GM23338 (cell line): ENCODE results near the gene AP4M1. TPM values are rescaled to one million over a fixed set of nuclear protein-coding genes. Genes with fewer than 3 reads are reported as not detected.

Source experiments
- ATAC-seq: fragments of 200-7000 bp; cut with Tn5 transposase; 3 replicates; pipeline ENCODE4 v1.9.1; 2020
- DNase-seq: peaks from one replicate; pipeline ENCODE4 v3.0.0-alpha.2; 2015; ENCODE audit warnings: low spot score
- H2AFZ ChIP-seq: fragments of 200-600 bp; sonication (generic); 2 replicates; pipeline ENCODE4 v1.8.0; 2016; ENCODE audit warnings: antibody characterized with exemption, mild to moderate bottlenecking, moderate library complexity
- H3F3A ChIP-seq: fragments of 200-600 bp; sonication (generic); replicated peaks from 2 replicates; pipeline ENCODE4 v1.8.0; 2017; ENCODE audit warnings: antibody characterized with exemption, mixed run types, low read depth
- H3K27ac ChIP-seq: fragments of 200-600 bp; sonication (generic); 2 replicates; pipeline ENCODE4 v1.6.1; 2016; ENCODE audit warnings: low read depth
- H3K27me3 ChIP-seq: fragments of 200-600 bp; sonication (generic); 2 replicates; pipeline ENCODE4 v1.8.0; 2016; ENCODE audit warnings: mild to moderate bottlenecking, mixed run types, moderate library complexity; ENCODE audit not compliant: insufficient read depth
- H3K36me3 ChIP-seq: fragments of 200-600 bp; sonication (generic); 2 replicates; pipeline ENCODE4 v1.8.0; 2016; ENCODE audit warnings: mild to moderate bottlenecking; ENCODE audit not compliant: insufficient read depth
- H3K4me1 ChIP-seq: fragments of 200-600 bp; sonication (generic); 2 replicates; pipeline ENCODE4 v1.8.0; 2016; ENCODE audit warnings: mild to moderate bottlenecking, moderate library complexity; ENCODE audit not compliant: insufficient read depth
- H3K4me2 ChIP-seq: fragments of 200-600 bp; sonication (generic); 2 replicates; pipeline ENCODE4 v1.7.1; 2017; ENCODE audit warnings: mixed run types
- H3K4me3 ChIP-seq: fragments of 200-600 bp; sonication (generic); 2 replicates; pipeline ENCODE4 v1.6.1; 2016; ENCODE audit warnings: mixed run types
- H3K79me2 ChIP-seq: fragments of 200-600 bp; sonication (generic); replicated peaks from 2 replicates; pipeline ENCODE4 v1.8.0; 2017; ENCODE audit warnings: mild to moderate bottlenecking; ENCODE audit not compliant: insufficient read depth
- H3K9me2 ChIP-seq: fragments of 200-600 bp; sonication (generic); 2 replicates; pipeline ENCODE4 v1.8.0; 2017; ENCODE audit not compliant: insufficient read depth
- H4K20me1 ChIP-seq: fragments of 200-600 bp; sonication (generic); replicated peaks from 2 replicates; pipeline ENCODE4 v1.8.0; 2017; ENCODE audit warnings: mild to moderate bottlenecking; ENCODE audit not compliant: insufficient read depth
- H3K27ac Mint-ChIP-seq: 2 replicates; pipeline ENCODE4 v1.8.0; 2020; ENCODE audit warnings: inconsistent platforms, mild to moderate bottlenecking, moderate library complexity, mixed read lengths
- H3K27me3 Mint-ChIP-seq: 3 replicates; pipeline ENCODE4 v1.8.0; 2022; ENCODE audit warnings: low read depth, mild to moderate bottlenecking, moderate library complexity, mixed read lengths, inconsistent platforms; ENCODE audit not compliant: insufficient read depth, poor library complexity
- H3K36me3 Mint-ChIP-seq: 3 replicates; pipeline ENCODE4 v1.8.0; 2021; ENCODE audit warnings: low read depth, mild to moderate bottlenecking, inconsistent platforms, moderate library complexity, mixed read lengths
- H3K4me1 Mint-ChIP-seq: 3 replicates; pipeline ENCODE4 v1.8.0; 2020; ENCODE audit warnings: mild to moderate bottlenecking, inconsistent platforms, mixed read lengths
- H3K4me3 Mint-ChIP-seq: 3 replicates; pipeline ENCODE4 v1.8.0; 2021; ENCODE audit warnings: moderate library complexity, mild to moderate bottlenecking, inconsistent platforms, mixed read lengths
- H3K9me3 Mint-ChIP-seq: 3 replicates; pipeline ENCODE4 v1.8.0; 2020; ENCODE audit warnings: moderate library complexity, mild to moderate bottlenecking, inconsistent platforms, mixed read lengths
- CREB1 ChIP-seq: fragments of 250-450 bp; sonication (Bioruptor Pico); IDR thresholded peaks from 2 replicates; pipeline ENCODE4 v1.5.0; 2020; ENCODE audit warnings: low read depth, mild to moderate bottlenecking, moderate library complexity
- EZH2 ChIP-seq: fragments of 200-600 bp; sonication (generic); IDR thresholded peaks from one replicate; pipeline ENCODE4 v1.8.0; 2017; ENCODE audit warnings: antibody characterized with exemption, mild to moderate bottlenecking, low read depth; ENCODE audit not compliant: unreplicated experiment
- JUNB ChIP-seq: IDR thresholded peaks from one replicate; pipeline ENCODE4 v1.6.1; 2016; ENCODE audit warnings: antibody characterized with exemption; ENCODE audit not compliant: unreplicated experiment
- NANOG ChIP-seq: IDR thresholded peaks from 2 replicates; pipeline ENCODE4 v1.6.1; 2016; ENCODE audit warnings: antibody characterized with exemption, borderline replicate concordance
- POLR2AphosphoS5 ChIP-seq: IDR thresholded peaks from 2 replicates; pipeline ENCODE4 v1.6.1; 2016; ENCODE audit warnings: antibody characterized with exemption, low read depth
- STAT1 ChIP-seq: IDR thresholded peaks from one replicate; pipeline ENCODE4 v1.6.1; 2016; ENCODE audit warnings: antibody characterized with exemption; ENCODE audit not compliant: unreplicated experiment
- ZNF114 ChIP-seq: fragments of 250-450 bp; sonication (Bioruptor Pico); IDR thresholded peaks from 2 replicates; pipeline ENCODE4 v1.5.0; 2020; ENCODE audit warnings: mild to moderate bottlenecking, moderate library complexity
- ZNF331 ChIP-seq: fragments of 250-450 bp; sonication (Bioruptor Pico); IDR thresholded peaks from 2 replicates; pipeline ENCODE4 v1.5.0; 2020; ENCODE audit warnings: low read depth, mild to moderate bottlenecking, moderate library complexity
- polyA plus RNA-seq: library from polyadenylated mRNA; unstranded; fragments of >200 nt; fragmentation: Nextera tagmentation; extraction: Ambion mirVana; gene quantifications from 2 replicates; pipeline ENCODE4 v1.2.1, GENCODE V29; 2016
- total RNA-seq: library from RNA; depleted of rRNA; stranded (reverse); fragments of >200 nt; shearing (Covaris generic); gene quantifications from 2 replicates; pipeline ENCODE4 v1.2.3, GENCODE V29; 2014
- TF ChIP-seq, protein P1 (sequence below): fragments of 250-450 bp; sonication (Bioruptor Pico); IDR thresholded peaks from 2 replicates; pipeline ENCODE4 v1.5.0; 2020; ENCODE audit warnings: mild to moderate bottlenecking, moderate library complexity
- TF ChIP-seq, protein P2 (sequence below), 2 experiments: fragments of 200-600 bp in 1 of 2; sonication (generic) in 1 of 2; conservative IDR thresholded peaks; 2 replicates each; pipeline versions ENCODE4 v1.5.1 to v1.6.1; 2016 to 2017; ENCODE audit warnings: antibody characterized with exemption in 2 of 2, low read depth in 2 of 2, mild to moderate bottlenecking in 2 of 2, moderate library complexity in 1 of 2
- TF ChIP-seq, protein P3 (sequence below): IDR thresholded peaks from one replicate; pipeline ENCODE4 v1.6.1; 2018; ENCODE audit warnings: antibody characterized with exemption; ENCODE audit not compliant: unreplicated experiment
- TF ChIP-seq, protein P4 (sequence below): IDR thresholded peaks from 2 replicates; pipeline ENCODE4 v1.6.1; 2016; ENCODE audit warnings: antibody characterized with exemption

Gene AP4M1
- total and polyA plus RNA-seq, 2 experiments from 2014 or later = 9.5 to 13.3 TPM

DNA sequence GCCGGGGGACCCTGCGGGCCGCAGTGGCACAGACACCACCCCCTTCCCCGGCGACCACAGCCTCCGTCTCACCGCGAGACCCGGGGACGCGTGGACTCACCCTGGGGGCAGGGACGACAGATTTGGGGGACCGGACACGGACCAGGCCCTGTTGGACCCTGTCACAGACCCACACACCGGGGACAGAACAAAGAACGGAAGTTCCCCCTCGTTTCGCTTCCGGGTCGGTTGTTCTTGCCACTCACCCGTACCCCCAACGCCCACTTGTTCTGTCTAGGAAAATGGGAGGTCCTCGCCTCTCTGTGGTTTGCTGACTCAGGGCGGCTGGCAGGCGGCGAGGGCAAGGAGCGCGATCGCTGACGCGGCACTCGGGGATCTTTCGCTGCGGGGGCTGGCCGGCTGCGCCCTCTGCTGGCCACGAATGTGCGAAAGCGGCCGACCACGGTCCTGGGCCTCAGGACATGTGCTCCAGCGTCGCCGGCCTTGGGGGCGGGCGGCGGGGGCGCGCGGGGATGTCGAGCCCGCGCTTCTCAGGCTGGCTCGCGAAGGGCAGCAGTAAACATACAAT is 19.8 kb upstream of the AP4M1 start, which contains the start of gene ZNF3:
TSS of gene ZNF3 (minus strand) at position 189 of the 568 bp plus-strand sequence. CDS start 4,366 bp downstream, outside the sequence.
- Histone ChIP-seq H3K36me3 (peaks cover 33% of the 10 kb centered on the region), H3K27me3 (no peaks in the 10 kb centered on the region), H3F3A (peaks cover 17% of the 10 kb centered on the region), H3K27ac (peak within 1 kb of the TSS; percentile 93), H2AFZ (no peak within 1 kb of the TSS), H4K20me1 (peaks cover 23% of the 10 kb centered on the region), H3K4me1 (peaks cover 15% of the 10 kb centered on the region), H3K4me2 (peak within 1 kb of the TSS; percentile 89), H3K4me3 (peak within 1 kb of the TSS; percentile 94), H3K79me2 (peaks cover 47% of the 10 kb centered on the region), H3K9me2 (no peaks in the 10 kb centered on the region)
- DNase-seq = peak; percentile 100
- H3K27me3 Mint-ChIP-seq = peaks cover 17% of the 10 kb centered on the region
- H3K27ac Mint-ChIP-seq = peak within 1 kb of the TSS; percentile 98
- H3K36me3 Mint-ChIP-seq = peaks cover 44% of the 10 kb centered on the region
- peaks cover 19% of the 10 kb centered on the region for H3K4me1 Mint-ChIP-seq
- TF ChIP-seq, protein P1, sequence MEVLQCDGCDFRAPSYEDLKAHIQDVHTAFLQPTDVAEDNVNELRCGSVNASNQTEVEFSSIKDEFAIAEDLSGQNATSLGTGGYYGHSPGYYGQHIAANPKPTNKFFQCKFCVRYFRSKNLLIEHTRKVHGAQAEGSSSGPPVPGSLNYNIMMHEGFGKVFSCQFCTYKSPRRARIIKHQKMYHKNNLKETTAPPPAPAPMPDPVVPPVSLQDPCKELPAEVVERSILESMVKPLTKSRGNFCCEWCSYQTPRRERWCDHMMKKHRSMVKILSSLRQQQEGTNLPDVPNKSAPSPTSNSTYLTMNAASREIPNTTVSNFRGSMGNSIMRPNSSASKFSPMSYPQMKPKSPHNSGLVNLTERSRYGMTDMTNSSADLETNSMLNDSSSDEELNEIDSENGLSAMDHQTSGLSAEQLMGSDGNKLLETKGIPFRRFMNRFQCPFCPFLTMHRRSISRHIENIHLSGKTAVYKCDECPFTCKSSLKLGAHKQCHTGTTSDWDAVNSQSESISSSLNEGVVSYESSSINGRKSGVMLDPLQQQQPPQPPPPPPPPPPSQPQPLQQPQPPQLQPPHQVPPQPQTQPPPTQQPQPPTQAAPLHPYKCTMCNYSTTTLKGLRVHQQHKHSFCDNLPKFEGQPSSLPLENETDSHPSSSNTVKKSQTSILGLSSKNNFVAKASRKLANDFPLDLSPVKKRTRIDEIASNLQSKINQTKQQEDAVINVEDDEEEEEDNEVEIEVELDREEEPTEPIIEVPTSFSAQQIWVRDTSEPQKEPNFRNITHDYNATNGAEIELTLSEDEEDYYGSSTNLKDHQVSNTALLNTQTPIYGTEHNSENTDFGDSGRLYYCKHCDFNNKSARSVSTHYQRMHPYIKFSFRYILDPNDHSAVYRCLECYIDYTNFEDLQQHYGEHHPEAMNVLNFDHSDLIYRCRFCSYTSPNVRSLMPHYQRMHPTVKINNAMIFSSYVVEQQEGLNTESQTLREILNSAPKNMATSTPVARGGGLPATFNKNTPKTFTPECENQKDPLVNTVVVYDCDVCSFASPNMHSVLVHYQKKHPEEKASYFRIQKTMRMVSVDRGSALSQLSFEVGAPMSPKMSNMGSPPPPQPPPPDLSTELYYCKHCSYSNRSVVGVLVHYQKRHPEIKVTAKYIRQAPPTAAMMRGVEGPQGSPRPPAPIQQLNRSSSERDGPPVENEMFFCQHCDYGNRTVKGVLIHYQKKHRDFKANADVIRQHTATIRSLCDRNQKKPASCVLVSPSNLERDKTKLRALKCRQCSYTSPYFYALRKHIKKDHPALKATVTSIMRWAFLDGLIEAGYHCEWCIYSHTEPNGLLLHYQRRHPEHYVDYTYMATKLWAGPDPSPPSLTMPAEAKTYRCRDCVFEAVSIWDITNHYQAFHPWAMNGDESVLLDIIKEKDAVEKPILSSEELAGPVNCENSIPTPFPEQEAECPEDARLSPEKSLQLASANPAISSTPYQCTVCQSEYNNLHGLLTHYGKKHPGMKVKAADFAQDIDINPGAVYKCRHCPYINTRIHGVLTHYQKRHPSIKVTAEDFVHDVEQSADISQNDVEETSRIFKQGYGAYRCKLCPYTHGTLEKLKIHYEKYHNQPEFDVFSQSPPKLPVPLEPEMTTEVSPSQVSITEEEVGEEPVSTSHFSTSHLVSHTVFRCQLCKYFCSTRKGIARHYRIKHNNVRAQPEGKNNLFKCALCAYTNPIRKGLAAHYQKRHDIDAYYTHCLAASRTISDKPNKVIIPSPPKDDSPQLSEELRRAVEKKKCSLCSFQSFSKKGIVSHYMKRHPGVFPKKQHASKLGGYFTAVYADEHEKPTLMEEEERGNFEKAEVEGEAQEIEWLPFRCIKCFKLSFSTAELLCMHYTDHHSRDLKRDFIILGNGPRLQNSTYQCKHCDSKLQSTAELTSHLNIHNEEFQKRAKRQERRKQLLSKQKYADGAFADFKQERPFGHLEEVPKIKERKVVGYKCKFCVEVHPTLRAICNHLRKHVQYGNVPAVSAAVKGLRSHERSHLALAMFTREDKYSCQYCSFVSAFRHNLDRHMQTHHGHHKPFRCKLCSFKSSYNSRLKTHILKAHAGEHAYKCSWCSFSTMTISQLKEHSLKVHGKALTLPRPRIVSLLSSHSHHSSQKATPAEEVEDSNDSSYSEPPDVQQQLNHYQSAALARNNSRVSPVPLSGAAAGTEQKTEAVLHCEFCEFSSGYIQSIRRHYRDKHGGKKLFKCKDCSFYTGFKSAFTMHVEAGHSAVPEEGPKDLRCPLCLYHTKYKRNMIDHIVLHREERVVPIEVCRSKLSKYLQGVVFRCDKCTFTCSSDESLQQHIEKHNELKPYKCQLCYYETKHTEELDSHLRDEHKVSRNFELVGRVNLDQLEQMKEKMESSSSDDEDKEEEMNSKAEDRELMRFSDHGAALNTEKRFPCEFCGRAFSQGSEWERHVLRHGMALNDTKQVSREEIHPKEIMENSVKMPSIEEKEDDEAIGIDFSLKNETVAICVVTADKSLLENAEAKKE (CRISPR knock-in tag) = no peak
- TF ChIP-seq ZNF331 (CRISPR knock-in tag) = no peak
- TF ChIP-seq, protein P2, sequence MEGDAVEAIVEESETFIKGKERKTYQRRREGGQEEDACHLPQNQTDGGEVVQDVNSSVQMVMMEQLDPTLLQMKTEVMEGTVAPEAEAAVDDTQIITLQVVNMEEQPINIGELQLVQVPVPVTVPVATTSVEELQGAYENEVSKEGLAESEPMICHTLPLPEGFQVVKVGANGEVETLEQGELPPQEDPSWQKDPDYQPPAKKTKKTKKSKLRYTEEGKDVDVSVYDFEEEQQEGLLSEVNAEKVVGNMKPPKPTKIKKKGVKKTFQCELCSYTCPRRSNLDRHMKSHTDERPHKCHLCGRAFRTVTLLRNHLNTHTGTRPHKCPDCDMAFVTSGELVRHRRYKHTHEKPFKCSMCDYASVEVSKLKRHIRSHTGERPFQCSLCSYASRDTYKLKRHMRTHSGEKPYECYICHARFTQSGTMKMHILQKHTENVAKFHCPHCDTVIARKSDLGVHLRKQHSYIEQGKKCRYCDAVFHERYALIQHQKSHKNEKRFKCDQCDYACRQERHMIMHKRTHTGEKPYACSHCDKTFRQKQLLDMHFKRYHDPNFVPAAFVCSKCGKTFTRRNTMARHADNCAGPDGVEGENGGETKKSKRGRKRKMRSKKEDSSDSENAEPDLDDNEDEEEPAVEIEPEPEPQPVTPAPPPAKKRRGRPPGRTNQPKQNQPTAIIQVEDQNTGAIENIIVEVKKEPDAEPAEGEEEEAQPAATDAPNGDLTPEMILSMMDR (conservative IDR thresholded peaks at IDR 0.05; ENCODE audit: low read depth in 2 of 2) = peak; percentile 80 to 96
- TF ChIP-seq POLR2AphosphoS5 = peak; percentile 85
- peak; percentile 90 for TF ChIP-seq CREB1 (CRISPR knock-in tag)
- TF ChIP-seq STAT1 = no peak
- no peak for TF ChIP-seq NANOG
- TF ChIP-seq, protein P3, sequence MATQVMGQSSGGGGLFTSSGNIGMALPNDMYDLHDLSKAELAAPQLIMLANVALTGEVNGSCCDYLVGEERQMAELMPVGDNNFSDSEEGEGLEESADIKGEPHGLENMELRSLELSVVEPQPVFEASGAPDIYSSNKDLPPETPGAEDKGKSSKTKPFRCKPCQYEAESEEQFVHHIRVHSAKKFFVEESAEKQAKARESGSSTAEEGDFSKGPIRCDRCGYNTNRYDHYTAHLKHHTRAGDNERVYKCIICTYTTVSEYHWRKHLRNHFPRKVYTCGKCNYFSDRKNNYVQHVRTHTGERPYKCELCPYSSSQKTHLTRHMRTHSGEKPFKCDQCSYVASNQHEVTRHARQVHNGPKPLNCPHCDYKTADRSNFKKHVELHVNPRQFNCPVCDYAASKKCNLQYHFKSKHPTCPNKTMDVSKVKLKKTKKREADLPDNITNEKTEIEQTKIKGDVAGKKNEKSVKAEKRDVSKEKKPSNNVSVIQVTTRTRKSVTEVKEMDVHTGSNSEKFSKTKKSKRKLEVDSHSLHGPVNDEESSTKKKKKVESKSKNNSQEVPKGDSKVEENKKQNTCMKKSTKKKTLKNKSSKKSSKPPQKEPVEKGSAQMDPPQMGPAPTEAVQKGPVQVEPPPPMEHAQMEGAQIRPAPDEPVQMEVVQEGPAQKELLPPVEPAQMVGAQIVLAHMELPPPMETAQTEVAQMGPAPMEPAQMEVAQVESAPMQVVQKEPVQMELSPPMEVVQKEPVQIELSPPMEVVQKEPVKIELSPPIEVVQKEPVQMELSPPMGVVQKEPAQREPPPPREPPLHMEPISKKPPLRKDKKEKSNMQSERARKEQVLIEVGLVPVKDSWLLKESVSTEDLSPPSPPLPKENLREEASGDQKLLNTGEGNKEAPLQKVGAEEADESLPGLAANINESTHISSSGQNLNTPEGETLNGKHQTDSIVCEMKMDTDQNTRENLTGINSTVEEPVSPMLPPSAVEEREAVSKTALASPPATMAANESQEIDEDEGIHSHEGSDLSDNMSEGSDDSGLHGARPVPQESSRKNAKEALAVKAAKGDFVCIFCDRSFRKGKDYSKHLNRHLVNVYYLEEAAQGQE = no peak
- TF ChIP-seq, protein P4, sequence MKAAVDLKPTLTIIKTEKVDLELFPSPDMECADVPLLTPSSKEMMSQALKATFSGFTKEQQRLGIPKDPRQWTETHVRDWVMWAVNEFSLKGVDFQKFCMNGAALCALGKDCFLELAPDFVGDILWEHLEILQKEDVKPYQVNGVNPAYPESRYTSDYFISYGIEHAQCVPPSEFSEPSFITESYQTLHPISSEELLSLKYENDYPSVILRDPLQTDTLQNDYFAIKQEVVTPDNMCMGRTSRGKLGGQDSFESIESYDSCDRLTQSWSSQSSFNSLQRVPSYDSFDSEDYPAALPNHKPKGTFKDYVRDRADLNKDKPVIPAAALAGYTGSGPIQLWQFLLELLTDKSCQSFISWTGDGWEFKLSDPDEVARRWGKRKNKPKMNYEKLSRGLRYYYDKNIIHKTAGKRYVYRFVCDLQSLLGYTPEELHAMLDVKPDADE = peak; percentile 90
- TF ChIP-seq JUNB = no peak
- TF ChIP-seq EZH2 = no peak
- TF ChIP-seq ZNF114 (CRISPR knock-in tag) = no peak
- peak; percentile 81 for ATAC-seq
- H3K4me3 Mint-ChIP-seq = peak within 1 kb of the TSS; percentile 95
- peaks cover 14% of the 10 kb centered on the region for H3K9me3 Mint-ChIP-seq
